Hematopoietic multipotent progenitor cell treated with erythropoietin and hydrocortisone succinate and interleukin-3 and kit ligand, for 6 days (in vitro differentiated cells): ENCODE results near the gene RASGRF2.

Experiments
- DNase-seq: peaks from one replicate; pipeline ENCODE4 v3.0.0-alpha.2; 2015

The RASGRF2 gene, protein sequence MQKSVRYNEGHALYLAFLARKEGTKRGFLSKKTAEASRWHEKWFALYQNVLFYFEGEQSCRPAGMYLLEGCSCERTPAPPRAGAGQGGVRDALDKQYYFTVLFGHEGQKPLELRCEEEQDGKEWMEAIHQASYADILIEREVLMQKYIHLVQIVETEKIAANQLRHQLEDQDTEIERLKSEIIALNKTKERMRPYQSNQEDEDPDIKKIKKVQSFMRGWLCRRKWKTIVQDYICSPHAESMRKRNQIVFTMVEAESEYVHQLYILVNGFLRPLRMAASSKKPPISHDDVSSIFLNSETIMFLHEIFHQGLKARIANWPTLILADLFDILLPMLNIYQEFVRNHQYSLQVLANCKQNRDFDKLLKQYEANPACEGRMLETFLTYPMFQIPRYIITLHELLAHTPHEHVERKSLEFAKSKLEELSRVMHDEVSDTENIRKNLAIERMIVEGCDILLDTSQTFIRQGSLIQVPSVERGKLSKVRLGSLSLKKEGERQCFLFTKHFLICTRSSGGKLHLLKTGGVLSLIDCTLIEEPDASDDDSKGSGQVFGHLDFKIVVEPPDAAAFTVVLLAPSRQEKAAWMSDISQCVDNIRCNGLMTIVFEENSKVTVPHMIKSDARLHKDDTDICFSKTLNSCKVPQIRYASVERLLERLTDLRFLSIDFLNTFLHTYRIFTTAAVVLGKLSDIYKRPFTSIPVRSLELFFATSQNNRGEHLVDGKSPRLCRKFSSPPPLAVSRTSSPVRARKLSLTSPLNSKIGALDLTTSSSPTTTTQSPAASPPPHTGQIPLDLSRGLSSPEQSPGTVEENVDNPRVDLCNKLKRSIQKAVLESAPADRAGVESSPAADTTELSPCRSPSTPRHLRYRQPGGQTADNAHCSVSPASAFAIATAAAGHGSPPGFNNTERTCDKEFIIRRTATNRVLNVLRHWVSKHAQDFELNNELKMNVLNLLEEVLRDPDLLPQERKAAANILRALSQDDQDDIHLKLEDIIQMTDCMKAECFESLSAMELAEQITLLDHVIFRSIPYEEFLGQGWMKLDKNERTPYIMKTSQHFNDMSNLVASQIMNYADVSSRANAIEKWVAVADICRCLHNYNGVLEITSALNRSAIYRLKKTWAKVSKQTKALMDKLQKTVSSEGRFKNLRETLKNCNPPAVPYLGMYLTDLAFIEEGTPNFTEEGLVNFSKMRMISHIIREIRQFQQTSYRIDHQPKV (N-terminal part only)

GRCh38 chr5:80959768-80960442 is at the start of gene RASGRF2:
RASGRF2 (plus strand) TSS chr5:80960363; CDS start chr5:80960739, 376 bp downstream.
- peak; percentile 38 for DNase-seq

- no peak for DNase-seq
Observed at GRCh38 chr5:80912479-80912878, 47.7 kb upstream of the RASGRF2 start.

GRCh38 chr5:80915716-80916115 is 44.4 kb upstream of the RASGRF2 start:
- no peak for DNase-seq

DNA sequence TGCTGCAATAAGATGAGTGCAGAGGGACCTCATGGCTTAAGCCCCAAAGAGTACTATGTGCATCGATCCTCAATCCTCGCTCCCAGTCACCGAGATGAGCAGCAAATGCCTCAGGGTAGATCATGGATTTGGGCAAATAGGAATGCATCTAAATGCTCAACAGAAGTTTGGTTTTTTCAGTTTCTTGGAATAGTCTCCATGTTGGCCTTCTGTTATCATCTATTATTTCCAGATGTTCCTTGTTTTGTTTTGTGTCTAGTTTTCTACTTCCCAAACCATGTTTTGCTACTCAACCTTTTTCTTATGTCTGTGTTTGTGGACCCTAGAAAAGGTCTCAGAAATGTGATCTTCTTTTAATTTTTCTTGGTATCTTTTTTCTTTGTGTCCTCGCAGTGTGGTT is 43.5 kb upstream of the RASGRF2 start:
- DNase-seq = no peak

- no peak for DNase-seq
Observed at GRCh38 chr5:80917631-80918030, 42.5 kb upstream of the RASGRF2 start.

- DNase-seq = no peak
Observed at GRCh38 chr5:80919678-80920196, 40.4 kb upstream of the RASGRF2 start.

DNA sequence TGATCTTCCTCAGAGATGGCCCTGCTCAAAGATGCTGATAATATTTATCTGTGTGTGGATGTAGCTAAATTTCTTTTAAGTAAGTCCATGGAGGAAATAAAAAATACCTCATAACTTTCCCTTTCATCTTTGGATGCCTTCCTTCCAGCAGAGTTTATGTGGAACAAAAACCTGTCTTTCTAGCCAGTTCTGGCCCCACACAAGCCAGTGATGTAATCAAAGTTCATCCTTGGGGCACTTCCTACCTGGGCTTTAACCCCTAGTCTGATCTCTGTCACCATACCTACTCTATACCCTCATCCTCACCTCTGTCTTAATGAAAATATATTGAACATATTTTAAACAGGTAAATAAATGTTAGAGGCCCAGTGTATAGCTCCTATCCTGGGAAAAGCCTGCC is 39.8 kb upstream of the RASGRF2 start:
- no peak for DNase-seq

DNA sequence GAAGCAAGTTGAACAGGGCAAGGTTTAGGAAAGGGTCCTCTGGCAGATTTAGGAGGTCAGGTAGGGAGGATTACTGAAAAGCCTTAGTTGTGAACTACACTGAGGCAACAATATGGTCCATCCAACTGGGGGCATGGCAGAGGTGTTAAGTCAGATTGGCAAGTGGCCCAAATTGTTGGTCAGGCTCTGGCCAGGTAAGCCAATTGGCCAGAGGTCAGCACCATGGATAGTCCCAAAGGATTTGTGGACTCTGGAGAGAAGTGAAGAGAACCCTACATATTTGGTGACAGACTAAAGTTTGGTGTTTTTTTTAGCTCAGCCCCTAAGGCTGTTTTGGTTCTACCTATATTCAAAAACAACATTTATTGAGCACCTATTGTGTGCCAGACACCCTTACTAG is 39.1 kb upstream of the RASGRF2 start:
- DNase-seq = no peak

- no peak for DNase-seq
Observed at GRCh38 chr5:80925931-80926330, 34.2 kb upstream of the RASGRF2 start.

GRCh38 chr5:80926536-80926935 is 33.6 kb upstream of the RASGRF2 start:
- DNase-seq = no peak

GRCh38 chr5:80926979-80927656 is 33.0 kb upstream of the RASGRF2 start:
- no peak for DNase-seq

DNA sequence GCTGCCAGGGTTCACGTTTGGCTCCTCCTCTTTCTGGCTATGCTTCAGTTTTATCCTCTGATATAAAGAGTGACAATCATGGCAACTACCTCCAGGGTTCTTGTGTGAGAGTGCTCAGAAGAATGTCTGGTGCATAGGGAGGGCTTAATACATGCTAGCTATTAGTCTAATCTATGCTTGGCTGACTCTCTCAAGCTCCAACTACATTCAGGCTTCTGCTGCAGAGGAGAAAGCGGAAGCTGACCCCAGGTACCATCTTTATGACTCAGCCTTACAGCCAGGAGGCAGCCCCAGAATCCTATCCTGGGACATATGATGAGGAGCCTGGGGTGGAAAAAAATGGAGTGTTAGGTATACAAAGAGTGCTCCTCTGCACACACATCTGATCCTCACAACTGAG is 32.1 kb upstream of the RASGRF2 start:
- no peak for DNase-seq

- no peak for DNase-seq
Observed at GRCh38 chr5:80930940-80931339, 29.2 kb upstream of the RASGRF2 start.

DNA sequence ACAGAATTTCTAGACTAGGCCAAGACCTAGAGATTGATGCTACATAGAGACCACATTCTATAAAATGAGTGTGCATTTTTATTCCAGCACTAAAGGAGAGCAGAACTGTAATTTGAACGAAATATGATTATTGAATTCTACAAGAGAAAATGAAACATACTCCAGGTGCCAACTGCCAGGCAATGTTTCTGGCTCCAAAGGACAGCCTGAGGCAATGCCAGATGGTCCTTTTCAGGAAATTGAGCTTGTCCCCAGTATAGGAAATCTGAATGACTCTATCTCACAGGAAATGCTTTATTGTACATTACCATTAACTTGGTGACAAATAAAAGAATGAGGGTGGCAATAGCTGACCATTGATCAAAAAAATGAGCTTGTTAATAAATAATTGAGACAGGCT is 28.8 kb upstream of the RASGRF2 start:
- no peak for DNase-seq

- DNase-seq = no peak
Observed at GRCh38 chr5:80933036-80933435, 27.1 kb upstream of the RASGRF2 start.

DNA sequence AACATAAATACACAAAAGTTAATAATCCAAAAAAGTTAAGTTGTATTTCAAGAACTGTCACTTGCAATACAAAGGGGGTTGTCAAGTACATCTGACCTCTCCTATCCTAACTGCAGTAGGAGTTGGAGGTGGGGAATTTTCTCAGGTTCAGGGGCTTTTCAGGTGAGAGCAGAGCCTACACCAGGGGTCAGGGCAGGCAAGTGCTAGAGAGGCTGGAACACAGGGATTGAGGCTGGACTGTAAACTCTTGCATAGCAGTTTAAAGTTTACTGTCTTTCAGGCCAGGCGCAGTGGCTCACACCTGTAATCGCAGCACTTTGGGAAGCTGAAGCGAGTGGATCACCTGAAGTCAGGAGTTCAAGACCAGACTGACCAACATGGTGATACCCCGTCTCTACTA is 25.4 kb upstream of the RASGRF2 start:
- DNase-seq = no peak

- no peak for DNase-seq
Observed at GRCh38 chr5:80935811-80936385, 24.3 kb upstream of the RASGRF2 start.

GRCh38 chr5:80936881-80937280 is 23.3 kb upstream of the RASGRF2 start:
- no peak for DNase-seq

DNA sequence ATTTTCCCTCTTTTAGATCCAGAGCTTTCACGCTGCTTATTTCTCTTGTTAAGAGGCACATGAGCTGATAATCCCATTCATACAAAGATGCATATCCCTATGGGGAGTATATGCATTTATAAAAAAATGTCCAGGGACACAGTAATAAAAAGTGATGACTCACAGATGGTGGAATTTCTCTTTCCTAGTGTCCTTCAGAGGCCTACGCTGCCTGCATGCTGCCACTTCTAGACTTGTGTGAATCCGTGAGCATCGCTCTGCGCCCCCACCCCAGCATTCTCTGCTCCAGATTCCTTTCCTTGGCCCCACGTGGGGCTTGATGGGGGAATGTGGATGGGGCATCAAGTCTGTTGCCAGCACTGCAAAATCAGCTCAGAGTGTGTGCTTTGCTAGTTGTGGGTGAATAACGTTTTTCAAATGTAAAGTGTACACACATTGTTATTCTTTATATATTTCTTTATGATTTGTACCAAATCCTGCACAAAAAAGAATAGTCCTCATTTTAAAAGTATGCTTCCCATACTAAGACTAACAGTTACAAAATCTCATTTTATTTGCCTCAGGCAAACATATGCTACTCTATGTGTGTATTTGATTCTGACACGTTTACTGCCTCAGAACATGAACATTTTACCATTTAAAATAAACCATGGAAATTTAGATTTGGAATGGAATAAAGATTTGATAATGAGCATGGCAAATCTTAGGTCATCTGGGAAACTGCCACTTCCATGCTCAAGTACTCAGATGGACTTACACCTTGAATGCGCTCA is 22.4 kb upstream of the RASGRF2 start:
- DNase-seq = no peak

- no peak for DNase-seq
Observed at GRCh38 chr5:80941496-80941895, 18.7 kb upstream of the RASGRF2 start.

DNA sequence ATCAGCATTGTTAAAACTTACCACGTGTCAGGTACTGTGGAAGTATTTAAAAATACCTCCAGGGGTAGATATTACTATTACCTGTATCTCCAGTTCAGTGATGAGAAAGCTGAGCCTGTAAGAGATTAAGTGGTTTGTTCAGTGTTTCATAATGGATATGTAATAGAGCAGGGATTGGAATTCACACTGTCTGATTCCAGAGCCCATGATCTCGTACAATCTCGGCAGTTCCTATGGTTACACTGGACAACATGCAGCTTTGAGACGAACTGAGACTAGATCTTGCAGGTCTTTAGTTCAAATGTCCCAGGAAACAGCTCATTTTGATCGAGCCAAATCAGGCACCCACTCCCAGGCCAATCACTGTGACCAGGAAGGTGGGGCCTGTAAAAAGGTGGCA is 8.8 kb upstream of the RASGRF2 start:
- DNase-seq = no peak
